Measurements from ENCODE around the gene SYNGR3. TPM values are rescaled to one million over a fixed set of nuclear protein-coding genes. Genes with fewer than 3 reads are reported as not detected.

SYNGR3 gene
- total and polyA plus RNA-seq, 12 donors, result 0.54 to 10.9 (median 2.8) TPM; not detected in 2

DNA sequence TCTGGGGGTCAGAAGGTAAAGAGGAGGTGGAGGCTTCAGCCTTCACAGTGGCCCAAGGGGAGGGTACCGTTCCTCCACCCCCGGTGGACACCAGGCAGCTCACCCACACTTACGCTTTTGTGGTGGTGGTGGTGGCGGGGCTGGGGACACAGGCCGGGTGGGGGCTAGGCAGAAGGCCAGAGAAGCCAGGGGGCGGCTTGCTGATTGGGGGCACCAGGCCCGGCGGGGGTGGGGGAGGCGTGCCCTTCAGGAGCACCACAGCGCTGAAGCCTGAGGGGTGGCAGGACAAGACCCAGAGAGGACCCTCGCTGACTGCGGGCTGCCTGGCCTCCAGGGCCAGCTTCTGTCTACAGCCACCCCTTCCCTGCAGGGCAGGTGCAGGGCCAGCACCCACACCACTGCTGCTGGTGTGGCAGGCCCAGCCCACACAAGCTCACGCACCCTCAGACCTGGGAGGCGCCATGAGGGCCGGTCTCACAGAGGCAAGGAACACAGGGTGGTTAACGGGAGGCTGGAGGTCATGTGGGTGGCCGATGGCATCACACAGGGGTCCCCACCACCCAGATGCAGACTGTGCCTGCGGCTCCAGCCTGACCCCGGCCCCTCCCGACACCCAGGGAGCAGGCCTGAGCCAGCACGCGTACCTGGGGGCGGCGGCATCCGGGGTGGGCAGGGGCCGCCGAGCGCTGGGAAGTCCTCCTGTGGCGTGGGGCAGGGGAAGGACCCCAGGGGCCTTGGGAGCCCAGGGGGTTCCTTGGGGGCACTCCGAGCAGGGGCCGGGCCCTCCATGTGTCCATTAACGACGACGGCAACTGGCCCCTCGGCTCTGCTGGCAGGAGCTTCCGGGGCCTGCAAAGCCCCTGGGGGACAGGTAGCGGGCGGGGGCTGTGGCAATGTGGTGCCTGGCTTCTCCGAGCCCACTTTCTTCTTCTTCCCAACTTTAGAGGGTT lies 9.4 kb downstream of the SYNGR3 start:
- Histone ChIP-seq H3K27me3 (no peaks in the 10 kb centered on the region), H3K9me3 (replicated peaks in 1 of 3) (no peaks in the 10 kb centered on the region), H3K4me1 (replicated peaks in 1 of 2) (peaks cover 0 to 28% of the 10 kb centered on the region in 2 donors), H3K4me3 (no peak overlapping the region), H3K27ac (peak overlapping the region in 1 of 5 donors; percentile 76), H3K36me3 (replicated peaks in 1 of 2) (peaks cover 0 to 57% of the 10 kb centered on the region in 2 donors)
- intact Hi-C loops (cut with DNase I), result no loop called here
- DNase-seq, result no peak
- no peak for TF ChIP-seq POLR2A (IDR thresholded peaks at IDR 0.05)
- TF ChIP-seq, protein P1, sequence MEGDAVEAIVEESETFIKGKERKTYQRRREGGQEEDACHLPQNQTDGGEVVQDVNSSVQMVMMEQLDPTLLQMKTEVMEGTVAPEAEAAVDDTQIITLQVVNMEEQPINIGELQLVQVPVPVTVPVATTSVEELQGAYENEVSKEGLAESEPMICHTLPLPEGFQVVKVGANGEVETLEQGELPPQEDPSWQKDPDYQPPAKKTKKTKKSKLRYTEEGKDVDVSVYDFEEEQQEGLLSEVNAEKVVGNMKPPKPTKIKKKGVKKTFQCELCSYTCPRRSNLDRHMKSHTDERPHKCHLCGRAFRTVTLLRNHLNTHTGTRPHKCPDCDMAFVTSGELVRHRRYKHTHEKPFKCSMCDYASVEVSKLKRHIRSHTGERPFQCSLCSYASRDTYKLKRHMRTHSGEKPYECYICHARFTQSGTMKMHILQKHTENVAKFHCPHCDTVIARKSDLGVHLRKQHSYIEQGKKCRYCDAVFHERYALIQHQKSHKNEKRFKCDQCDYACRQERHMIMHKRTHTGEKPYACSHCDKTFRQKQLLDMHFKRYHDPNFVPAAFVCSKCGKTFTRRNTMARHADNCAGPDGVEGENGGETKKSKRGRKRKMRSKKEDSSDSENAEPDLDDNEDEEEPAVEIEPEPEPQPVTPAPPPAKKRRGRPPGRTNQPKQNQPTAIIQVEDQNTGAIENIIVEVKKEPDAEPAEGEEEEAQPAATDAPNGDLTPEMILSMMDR (IDR thresholded peaks at IDR 0.05), result no peak
- WGBS, 4 donors, result 93 to 94% (median 94%) methylated on average over 7 to 39 of the region's 39 CpGs

DNA sequence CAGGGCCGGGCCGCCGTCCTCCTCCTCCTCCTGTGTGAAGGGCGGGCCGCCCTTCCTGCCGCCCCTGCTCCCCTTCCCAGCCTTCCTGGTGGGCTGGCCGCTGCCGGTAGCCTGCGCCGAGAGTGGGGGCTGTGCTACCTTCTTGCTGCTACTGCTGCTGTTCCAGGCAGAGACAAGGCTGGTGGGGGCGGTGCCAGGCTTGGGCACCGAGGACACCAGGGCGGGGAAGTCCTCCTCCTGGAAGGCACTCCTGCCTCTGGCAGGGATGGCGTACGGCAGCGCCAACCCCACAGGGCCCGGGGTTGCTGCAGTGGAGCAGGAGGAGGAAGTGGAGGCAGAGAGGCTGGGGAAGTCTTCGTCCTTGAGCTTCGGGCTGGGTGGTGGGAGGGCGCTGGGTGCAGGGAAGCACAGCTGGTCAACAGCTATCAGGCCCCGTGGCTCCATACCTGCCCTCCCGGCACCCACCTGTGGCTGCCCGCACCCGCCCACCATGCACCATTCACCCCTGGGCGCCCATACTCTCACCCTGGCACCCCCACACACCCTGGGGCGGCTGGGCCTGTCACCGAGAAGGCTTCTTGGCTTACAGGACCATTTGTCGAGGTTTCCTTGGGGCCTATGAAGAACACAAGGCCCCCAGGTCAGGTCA lies 10.2 kb downstream of the SYNGR3 start:
- Histone ChIP-seq H3K36me3 (replicated peaks in 1 of 2) (peaks cover 0 to 57% of the 10 kb centered on the region in 2 donors), H3K27me3 (no peaks in the 10 kb centered on the region), H3K9me3 (replicated peaks in 1 of 3) (no peaks in the 10 kb centered on the region), H3K27ac (peak overlapping the region in 1 of 5 donors; percentile 76), H3K4me3 (no peak overlapping the region), H3K4me1 (replicated peaks in 1 of 2) (peaks cover 0 to 36% of the 10 kb centered on the region in 2 donors)
- WGBS, 4 donors, result 82 to 90% (median 89%) methylated on average over 16 to 28 of the region's 28 CpGs
- no peak for DNase-seq
- intact Hi-C loops (cut with DNase I), result no loop called here
- TF ChIP-seq POLR2A (IDR thresholded peaks at IDR 0.05), result no peak
- TF ChIP-seq, protein P1 (IDR thresholded peaks at IDR 0.05), result no peak

GRCh38 chr16:2001035-2001434 lies 11.3 kb downstream of the SYNGR3 start:
- no peak overlapping the region for H3K4me3 ChIP-seq
- H3K27me3 ChIP-seq, result no peaks in the 10 kb centered on the region
- intact Hi-C loops (cut with DNase I), result no loop called here
- H3K4me1 ChIP-seq (replicated peaks in 1 of 2), result peaks cover 0 to 43% of the 10 kb centered on the region in 2 donors
- DNase-seq, result no peak
- H3K27ac ChIP-seq, result no peak overlapping the region
- TF ChIP-seq POLR2A (IDR thresholded peaks at IDR 0.05), result no peak
- TF ChIP-seq, protein P1 (IDR thresholded peaks at IDR 0.05), result no peak
- peaks cover 0 to 57% of the 10 kb centered on the region in 2 donors for H3K36me3 ChIP-seq (replicated peaks in 1 of 2)
- no peaks in the 10 kb centered on the region for H3K9me3 ChIP-seq (replicated peaks in 1 of 3)
- 92 to 95% (median 95%) methylated on average over 7 to 19 of the region's 19 CpGs for WGBS, 4 donors

Measured in adrenal gland (tissue), 12 donors.